PFSK-1 (cell line): ENCODE measurements around the gene CDC25A.

ENCODE experiments used
- FOXP2 ChIP-seq: optimal IDR thresholded peaks from 2 replicates; pipeline ENCODE3; 2011; ENCODE audit warnings: borderline replicate concordance, control low read depth, inconsistent platforms; ENCODE audit not compliant: insufficient read depth; ENCODE audit errors: extremely low read length, extremely low read depth
- POLR2AphosphoS5 ChIP-seq: IDR thresholded peaks from 2 replicates; pipeline ENCODE4 v1.6.1; 2012; ENCODE audit warnings: low read depth, mild to moderate bottlenecking, control low read depth, low read length, moderate library complexity
- SIN3A ChIP-seq: IDR thresholded peaks from 2 replicates; pipeline ENCODE4 v1.6.1; 2012; ENCODE audit warnings: mild to moderate bottlenecking, low read length, moderate library complexity, borderline replicate concordance; ENCODE audit not compliant: insufficient read depth
- TAF1 ChIP-seq: IDR thresholded peaks from 2 replicates; pipeline ENCODE4 v1.6.1; 2012; ENCODE audit warnings: low read length, control low read depth, borderline replicate concordance; ENCODE audit not compliant: insufficient read depth
- TF ChIP-seq, protein P1 (sequence below), 2 experiments: IDR thresholded peaks; 2 replicates each; pipeline versions ENCODE4 v1.6.1 to v1.8.0; 2011 to 2012; ENCODE audit warnings: low read depth in 2 of 2, low read length in 2 of 2, control low read depth in 1 of 2, inconsistent platforms in 1 of 2, mild to moderate bottlenecking in 1 of 2, moderate library complexity in 1 of 2; ENCODE audit not compliant: insufficient read depth in 1 of 2

The CDC25A gene

GRCh38 chr3:48118928-48119327 lies 69.3 kb downstream of the CDC25A start:
- no peak for TF ChIP-seq TAF1
- no peak for TF ChIP-seq POLR2AphosphoS5
- TF ChIP-seq FOXP2, result no peak
- TF ChIP-seq, protein P1, sequence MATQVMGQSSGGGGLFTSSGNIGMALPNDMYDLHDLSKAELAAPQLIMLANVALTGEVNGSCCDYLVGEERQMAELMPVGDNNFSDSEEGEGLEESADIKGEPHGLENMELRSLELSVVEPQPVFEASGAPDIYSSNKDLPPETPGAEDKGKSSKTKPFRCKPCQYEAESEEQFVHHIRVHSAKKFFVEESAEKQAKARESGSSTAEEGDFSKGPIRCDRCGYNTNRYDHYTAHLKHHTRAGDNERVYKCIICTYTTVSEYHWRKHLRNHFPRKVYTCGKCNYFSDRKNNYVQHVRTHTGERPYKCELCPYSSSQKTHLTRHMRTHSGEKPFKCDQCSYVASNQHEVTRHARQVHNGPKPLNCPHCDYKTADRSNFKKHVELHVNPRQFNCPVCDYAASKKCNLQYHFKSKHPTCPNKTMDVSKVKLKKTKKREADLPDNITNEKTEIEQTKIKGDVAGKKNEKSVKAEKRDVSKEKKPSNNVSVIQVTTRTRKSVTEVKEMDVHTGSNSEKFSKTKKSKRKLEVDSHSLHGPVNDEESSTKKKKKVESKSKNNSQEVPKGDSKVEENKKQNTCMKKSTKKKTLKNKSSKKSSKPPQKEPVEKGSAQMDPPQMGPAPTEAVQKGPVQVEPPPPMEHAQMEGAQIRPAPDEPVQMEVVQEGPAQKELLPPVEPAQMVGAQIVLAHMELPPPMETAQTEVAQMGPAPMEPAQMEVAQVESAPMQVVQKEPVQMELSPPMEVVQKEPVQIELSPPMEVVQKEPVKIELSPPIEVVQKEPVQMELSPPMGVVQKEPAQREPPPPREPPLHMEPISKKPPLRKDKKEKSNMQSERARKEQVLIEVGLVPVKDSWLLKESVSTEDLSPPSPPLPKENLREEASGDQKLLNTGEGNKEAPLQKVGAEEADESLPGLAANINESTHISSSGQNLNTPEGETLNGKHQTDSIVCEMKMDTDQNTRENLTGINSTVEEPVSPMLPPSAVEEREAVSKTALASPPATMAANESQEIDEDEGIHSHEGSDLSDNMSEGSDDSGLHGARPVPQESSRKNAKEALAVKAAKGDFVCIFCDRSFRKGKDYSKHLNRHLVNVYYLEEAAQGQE (IDR thresholded peaks at IDR 0.05; ENCODE audit: insufficient read depth in 1 of 2, low read depth in 2 of 2, low read length in 2 of 2), result no peak
- TF ChIP-seq SIN3A, result no peak

GRCh38 chr3:48118322-48118721 lies 69.9 kb downstream of the CDC25A start:
- TF ChIP-seq FOXP2 (no peak), POLR2AphosphoS5 (no peak), TAF1 (no peak), SIN3A (no peak)
- TF ChIP-seq, protein P1 (IDR thresholded peaks at IDR 0.05; ENCODE audit: insufficient read depth in 1 of 2, low read depth in 2 of 2, low read length in 2 of 2), result no peak

- TF ChIP-seq SIN3A, result no peak
- no peak for TF ChIP-seq FOXP2
- no peak for TF ChIP-seq POLR2AphosphoS5
- TF ChIP-seq, protein P1 (IDR thresholded peaks at IDR 0.05; ENCODE audit: insufficient read depth in 1 of 2, low read depth in 2 of 2, low read length in 2 of 2), result no peak
- TF ChIP-seq TAF1, result no peak
Observed at GRCh38 chr3:48112813-48113212, 75.4 kb downstream of the CDC25A start.

DNA sequence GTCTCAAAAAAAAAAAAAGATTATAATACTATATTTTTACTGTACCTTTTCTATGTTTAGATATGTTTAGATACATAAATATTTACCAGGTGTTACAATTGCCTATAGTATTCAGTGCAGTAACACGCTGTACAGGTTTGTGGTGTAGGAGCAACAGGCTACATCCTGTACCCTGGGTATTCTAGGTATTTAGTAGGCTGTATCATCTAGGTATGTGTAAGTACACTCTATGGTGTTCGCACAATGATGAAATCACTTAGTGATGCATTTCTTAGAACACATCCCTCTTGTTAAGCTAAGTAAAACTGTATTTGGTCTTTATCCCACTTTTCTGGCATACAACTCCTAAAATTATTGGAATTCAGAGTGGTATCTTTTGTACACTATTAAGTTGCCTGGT lies 77.8 kb downstream of the CDC25A start:
- TF ChIP-seq POLR2AphosphoS5, result no peak
- no peak for TF ChIP-seq TAF1
- TF ChIP-seq, protein P1 (IDR thresholded peaks at IDR 0.05; ENCODE audit: insufficient read depth in 1 of 2, low read depth in 2 of 2, low read length in 2 of 2), result no peak
- no peak for TF ChIP-seq SIN3A
- TF ChIP-seq FOXP2, result no peak

DNA sequence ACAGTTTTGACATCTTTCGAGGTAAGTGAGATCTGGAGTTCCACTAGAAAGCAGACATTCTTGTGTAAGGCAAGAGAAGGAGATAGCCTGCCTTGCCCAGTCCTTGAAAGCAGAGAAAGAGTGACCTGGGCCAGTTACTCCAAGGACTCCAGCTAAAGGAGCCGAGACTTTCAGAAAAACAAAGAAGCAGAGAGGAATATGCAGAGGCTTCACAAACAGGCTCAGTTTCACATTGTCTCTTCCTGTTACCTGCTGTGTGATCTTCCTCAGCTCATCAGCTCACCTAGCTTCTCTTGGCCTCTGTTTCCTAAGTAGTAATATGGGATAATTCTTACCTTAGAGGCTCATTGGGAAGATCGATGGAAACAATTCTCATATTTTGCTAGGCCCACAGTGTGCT lies 81.0 kb downstream of the CDC25A start:
- no peak for TF ChIP-seq FOXP2
- TF ChIP-seq POLR2AphosphoS5, result no peak
- TF ChIP-seq TAF1, result no peak
- no peak for TF ChIP-seq SIN3A
- TF ChIP-seq, protein P1 (IDR thresholded peaks at IDR 0.05; ENCODE audit: insufficient read depth in 1 of 2, low read depth in 2 of 2, low read length in 2 of 2), result no peak
